ENCODE measurements around the gene CORO1A.

CORO1A gene

DNA sequence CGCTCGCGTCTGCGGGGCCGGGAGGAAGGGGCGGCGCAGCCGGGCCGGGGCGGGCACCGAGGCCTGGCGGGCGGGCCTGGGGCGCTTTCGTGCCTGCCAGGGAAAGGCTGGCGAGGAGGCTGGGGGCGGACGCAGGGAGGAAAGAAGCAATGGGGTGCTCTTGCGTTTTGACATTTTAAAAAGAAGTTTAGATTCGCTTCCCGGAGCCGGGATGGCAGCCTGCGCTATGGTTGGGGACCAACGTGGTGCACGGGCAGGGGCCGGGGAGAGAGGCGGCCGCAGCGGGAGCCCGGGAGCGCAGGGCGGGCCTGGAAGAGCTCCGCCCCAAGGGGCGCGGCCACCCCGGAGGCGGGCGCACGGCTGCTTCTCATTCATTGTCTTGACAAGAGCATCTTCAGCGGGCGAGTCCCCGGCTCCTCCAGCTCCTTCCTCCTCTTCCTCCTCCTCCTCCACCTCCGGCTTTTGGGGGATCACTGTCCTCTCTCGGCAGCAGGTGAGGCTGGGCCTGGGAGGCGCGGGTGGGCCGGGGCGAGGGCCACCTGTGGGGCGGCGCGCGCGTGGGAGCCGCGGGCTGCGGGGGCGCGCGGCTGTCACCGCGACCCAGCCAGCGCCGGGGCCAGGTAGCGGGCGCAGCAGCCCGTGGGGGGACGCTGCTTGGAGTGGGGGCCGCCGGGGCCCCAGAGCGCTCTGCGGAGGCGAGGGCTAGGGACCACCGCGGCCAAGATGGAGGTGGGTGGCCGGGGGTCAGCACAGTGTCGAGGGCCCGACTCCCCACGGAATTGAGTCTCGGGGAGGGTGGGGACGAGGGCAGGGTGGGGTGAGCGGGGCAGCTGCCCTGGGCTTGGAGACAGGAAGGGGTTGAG, at the start of gene CORO1A:
Gene CORO1A, plus strand, starts transcription at position 370 of the 863 bp plus-strand sequence. CDS start 1,608 bp downstream, outside the sequence.
- Histone ChIP-seq H3K36me3 (peaks cover 15% of the 10 kb centered on the region), H4K20me1 (no peaks in the 10 kb centered on the region), H3K27ac (peak within 1 kb of the TSS; percentile 90), H3K9ac (peak within 1 kb of the TSS; percentile 85), H3K27me3 (no peaks in the 10 kb centered on the region), H3K4me1 (peaks cover 43% of the 10 kb centered on the region), H3K9me3 (no peaks in the 10 kb centered on the region), H3K4me3 (peak within 1 kb of the TSS; percentile 95), H3K4me2 (peak within 1 kb of the TSS; percentile 99)
- TF ChIP-seq Cebpa-rat (IDR thresholded peaks at IDR 0.05), result no peak

DNA sequence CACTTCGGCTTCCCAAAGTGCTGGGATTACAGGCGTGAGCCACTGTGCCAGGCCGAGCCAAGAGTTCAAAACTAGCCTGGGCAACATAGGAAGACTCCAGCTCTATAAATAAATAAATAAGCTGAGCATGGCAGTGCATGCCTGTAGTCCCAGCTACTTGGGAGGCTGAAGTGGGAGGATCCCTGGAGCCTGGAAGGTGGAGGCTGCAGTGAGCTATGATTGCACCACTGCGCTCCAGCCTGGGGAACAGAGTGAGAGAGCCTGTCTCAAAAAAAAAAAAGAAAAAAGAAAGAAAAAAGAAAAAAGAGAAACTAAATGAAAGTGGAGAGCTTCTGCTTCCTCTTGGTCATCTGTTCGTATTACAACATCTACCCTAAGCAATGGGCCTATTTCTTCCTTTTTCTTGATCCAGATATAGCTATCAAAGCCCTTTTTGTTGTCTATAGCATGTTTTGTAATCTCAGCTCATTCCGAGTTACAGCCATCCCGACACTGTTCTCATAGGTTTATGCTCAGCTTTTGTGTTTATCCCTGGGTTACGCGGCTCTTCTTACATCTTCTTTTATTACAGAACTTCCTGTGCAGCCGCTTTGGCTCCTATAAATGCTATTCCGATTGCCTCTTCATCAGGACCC, 46.3 kb upstream of the CORO1A start:
- Histone ChIP-seq H3K4me1 (peaks cover 38% of the 10 kb centered on the region), H3K4me3 (no peak overlapping the region), H3K36me3 (no peaks in the 10 kb centered on the region), H3K9me3 (no peaks in the 10 kb centered on the region), H4K20me1 (no peaks in the 10 kb centered on the region), H3K27me3 (no peaks in the 10 kb centered on the region), H3K4me2 (no peak overlapping the region), H3K27ac (no peak overlapping the region), H3K9ac (no peak overlapping the region)
- TF ChIP-seq Cebpa-rat (IDR thresholded peaks at IDR 0.05), result no peak

DNA sequence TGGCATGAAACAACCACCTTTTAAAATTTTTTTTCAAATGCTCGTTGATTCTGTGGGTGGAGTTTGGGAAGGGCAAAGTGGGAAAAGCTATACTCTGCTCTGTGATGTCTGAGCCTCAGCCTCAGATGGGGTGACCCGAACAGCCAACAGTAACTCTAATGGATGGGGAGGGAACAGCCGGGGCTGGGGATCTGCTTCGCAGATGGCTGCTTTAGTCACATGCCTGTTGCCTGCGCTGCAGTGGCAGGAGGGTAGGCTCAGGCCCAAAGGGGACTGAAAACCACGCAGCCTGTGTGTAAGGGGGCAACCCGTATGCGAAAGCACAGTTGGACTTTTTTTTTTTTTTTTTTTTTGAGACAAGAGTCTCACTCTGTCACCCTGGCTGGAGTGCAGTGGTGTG, 45.5 kb upstream of the CORO1A start:
- no peaks in the 10 kb centered on the region for H4K20me1 ChIP-seq
- no peak overlapping the region for H3K4me3 ChIP-seq
- H3K4me1 ChIP-seq, result peaks cover 30% of the 10 kb centered on the region
- no peaks in the 10 kb centered on the region for H3K9me3 ChIP-seq
- H3K27me3 ChIP-seq, result no peaks in the 10 kb centered on the region
- H3K36me3 ChIP-seq, result no peaks in the 10 kb centered on the region
- H3K4me2 ChIP-seq, result peak overlapping the region; percentile 47
- no peak for TF ChIP-seq Cebpa-rat (IDR thresholded peaks at IDR 0.05)
- H3K27ac ChIP-seq, result no peak overlapping the region
- H3K9ac ChIP-seq, result no peak overlapping the region

DNA sequence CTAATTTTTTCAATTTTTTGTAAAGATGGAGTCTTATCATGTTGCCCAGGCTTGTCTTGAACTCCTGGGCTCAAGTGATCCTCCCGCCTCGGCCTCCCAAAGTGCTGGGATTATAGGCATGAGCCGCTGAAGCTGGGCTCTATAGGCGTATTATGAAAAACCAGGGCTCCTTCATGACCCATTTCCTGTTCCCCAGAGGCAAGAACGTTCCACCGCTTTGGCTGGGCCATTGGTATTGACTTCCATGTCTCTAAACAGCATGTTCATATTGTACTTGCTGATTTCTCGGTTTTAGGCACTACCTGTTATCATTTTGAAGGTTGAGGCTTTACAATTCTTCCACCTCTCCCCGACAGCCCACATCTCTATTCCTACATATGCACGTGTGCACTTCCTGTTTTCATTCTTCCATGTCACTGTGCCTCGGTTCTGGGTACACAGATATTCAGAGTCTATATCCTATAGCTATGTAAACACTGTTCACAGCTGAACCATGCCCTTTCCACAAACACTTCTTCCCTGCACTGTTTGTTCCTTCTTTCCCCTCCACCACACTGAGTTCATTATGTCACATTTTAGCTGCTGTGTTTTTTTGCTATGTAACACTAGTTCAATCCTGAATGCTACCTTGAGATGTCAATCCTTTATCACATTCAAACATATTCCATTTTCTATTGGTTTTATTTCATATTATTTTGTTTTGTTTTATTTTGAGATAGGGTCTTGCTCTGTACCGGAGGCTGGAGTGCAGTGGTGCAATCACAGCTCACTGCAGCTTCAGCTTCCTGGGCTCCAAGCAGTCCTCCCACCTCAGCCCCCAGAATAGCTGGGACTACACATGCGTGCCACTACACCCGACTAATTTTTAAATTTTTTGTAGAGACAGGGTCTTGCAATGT, 43.6 kb upstream of the CORO1A start:
- Histone ChIP-seq H3K4me3 (no peak overlapping the region), H3K9me3 (no peaks in the 10 kb centered on the region), H3K4me1 (peaks cover 28% of the 10 kb centered on the region), H3K36me3 (no peaks in the 10 kb centered on the region), H3K27ac (no peak overlapping the region), H3K4me2 (peak overlapping the region; percentile 47), H3K9ac (no peak overlapping the region), H4K20me1 (no peaks in the 10 kb centered on the region), H3K27me3 (no peaks in the 10 kb centered on the region)
- no peak for TF ChIP-seq Cebpa-rat (IDR thresholded peaks at IDR 0.05)

DNA sequence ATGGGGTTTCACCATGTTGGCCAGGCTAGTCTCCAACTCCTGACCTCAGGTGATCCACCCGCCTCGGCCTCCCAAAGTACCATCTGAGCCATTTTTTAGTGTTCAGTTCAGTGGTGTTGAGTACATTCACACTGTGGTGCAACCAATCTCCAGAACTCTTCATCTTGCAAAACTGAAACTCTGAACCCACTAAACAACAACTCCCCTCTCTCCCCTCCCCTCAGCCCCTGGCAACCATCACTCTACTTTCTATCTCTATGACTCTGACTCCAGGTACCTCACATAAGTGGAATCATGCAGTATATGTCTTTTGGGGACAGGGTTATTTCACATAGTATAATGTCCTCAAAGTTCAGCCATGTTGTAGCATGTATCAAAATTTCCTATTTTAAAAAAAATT, 41.7 kb upstream of the CORO1A start:
- TF ChIP-seq Cebpa-rat (IDR thresholded peaks at IDR 0.05), result no peak
- H3K4me2 ChIP-seq, result no peak overlapping the region
- no peaks in the 10 kb centered on the region for H3K36me3 ChIP-seq
- no peak overlapping the region for H3K9ac ChIP-seq
- no peak overlapping the region for H3K4me3 ChIP-seq
- H3K27ac ChIP-seq, result no peak overlapping the region
- no peaks in the 10 kb centered on the region for H4K20me1 ChIP-seq
- no peaks in the 10 kb centered on the region for H3K9me3 ChIP-seq
- peaks cover 28% of the 10 kb centered on the region for H3K4me1 ChIP-seq
- H3K27me3 ChIP-seq, result no peaks in the 10 kb centered on the region

DNA sequence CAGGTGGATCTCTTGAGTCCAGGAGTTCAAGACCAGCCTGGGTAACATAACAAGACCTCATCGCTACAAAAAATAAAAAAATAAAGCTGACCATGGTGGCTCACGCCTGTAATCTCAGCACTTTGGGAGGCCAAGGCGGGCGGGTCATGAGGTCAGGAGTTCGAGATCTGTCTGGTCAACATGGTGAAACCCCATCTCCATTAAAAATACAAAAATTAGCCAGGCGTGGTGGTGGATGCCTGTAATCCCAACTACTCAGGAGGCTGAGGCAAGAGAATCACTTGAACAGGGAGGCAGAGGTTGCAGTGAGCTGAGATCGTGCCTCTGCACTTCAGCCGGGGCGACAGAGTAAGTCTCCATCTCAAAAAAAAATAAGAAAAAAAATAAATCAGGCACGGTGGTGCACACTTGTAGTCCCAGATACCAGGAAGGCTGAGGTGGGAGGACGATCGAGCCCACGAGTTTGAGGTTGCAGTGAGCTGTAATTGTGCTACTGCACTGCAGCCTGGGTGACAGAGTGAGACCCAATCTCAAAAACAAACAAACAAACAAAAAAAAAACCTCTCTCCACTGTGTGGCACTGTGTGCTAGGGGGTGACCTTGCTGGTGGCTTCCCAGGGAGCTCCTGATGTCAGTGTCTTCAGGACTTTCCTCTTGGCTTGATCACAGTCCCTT, 40.6 kb upstream of the CORO1A start:
- no peak for TF ChIP-seq Cebpa-rat (IDR thresholded peaks at IDR 0.05)
- peaks cover 27% of the 10 kb centered on the region for H3K4me1 ChIP-seq

DNA sequence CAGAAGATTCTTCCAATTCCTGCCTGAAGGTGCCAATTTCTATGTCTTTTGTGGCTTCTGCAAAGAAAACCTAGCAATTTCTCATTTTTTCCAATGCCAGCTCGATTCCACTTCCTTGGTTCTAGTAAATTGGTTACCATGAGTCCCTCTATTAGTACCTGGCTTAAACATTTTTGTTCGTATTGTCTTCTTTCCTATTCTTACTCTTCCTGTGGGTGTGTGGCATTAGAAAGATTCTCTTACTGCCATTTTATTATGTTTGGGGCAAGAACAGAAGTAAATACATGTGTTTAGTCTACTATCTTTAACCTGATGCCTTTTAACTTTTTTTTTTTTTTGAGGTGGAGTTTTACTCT, 40.1 kb upstream of the CORO1A start:
- Histone ChIP-seq H3K4me1 (peaks cover 22% of the 10 kb centered on the region), H3K4me3 (no peak overlapping the region), H3K27ac (no peak overlapping the region), H3K9me3 (peaks cover 5% of the 10 kb centered on the region; the same call in 1 of the 2 replicates), H3K27me3 (no peaks in the 10 kb centered on the region), H3K4me2 (no peak overlapping the region), H3K9ac (no peak overlapping the region), H3K36me3 (no peaks in the 10 kb centered on the region), H4K20me1 (no peaks in the 10 kb centered on the region)
- no peak for TF ChIP-seq Cebpa-rat (IDR thresholded peaks at IDR 0.05)

More for the DNA sequence above, 40.6 kb upstream of the CORO1A start:
- no peaks in the 10 kb centered on the region for H3K36me3 ChIP-seq
- H3K27me3 ChIP-seq, result no peaks in the 10 kb centered on the region
- no peak overlapping the region for H3K4me3 ChIP-seq
- H3K4me2 ChIP-seq, result no peak overlapping the region
- no peaks in the 10 kb centered on the region for H3K9me3 ChIP-seq
- H3K9ac ChIP-seq, result no peak overlapping the region
- H4K20me1 ChIP-seq, result no peaks in the 10 kb centered on the region
- H3K27ac ChIP-seq, result no peak overlapping the region

DNA sequence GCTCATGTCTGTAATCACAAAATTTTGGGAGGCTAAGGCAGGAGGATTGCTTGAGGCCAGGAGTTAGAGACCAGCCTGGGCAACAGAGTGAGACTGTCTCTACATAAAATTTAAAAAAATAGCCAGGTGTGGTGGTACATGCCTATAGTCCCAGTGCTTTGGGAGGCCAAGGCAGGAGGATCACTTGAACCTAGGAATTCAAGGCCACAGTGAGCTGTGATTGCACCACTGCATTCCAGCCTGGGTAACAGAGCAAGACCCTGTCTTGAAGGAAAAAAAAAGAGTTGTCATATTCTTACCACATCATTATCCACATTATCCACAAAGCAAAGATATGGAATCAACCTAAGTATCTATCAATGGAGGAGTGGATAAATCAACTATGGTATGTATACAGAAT, 39.4 kb upstream of the CORO1A start:
- H3K27ac ChIP-seq, result no peak overlapping the region
- no peak for TF ChIP-seq Cebpa-rat (IDR thresholded peaks at IDR 0.05)
- H3K9me3 ChIP-seq, result peaks cover 11% of the 10 kb centered on the region
- no peaks in the 10 kb centered on the region for H4K20me1 ChIP-seq
- H3K4me2 ChIP-seq, result no peak overlapping the region
- H3K36me3 ChIP-seq, result no peaks in the 10 kb centered on the region
- no peak overlapping the region for H3K4me3 ChIP-seq
- peaks cover 15% of the 10 kb centered on the region for H3K4me1 ChIP-seq
- no peak overlapping the region for H3K9ac ChIP-seq
- H3K27me3 ChIP-seq, result no peaks in the 10 kb centered on the region

DNA sequence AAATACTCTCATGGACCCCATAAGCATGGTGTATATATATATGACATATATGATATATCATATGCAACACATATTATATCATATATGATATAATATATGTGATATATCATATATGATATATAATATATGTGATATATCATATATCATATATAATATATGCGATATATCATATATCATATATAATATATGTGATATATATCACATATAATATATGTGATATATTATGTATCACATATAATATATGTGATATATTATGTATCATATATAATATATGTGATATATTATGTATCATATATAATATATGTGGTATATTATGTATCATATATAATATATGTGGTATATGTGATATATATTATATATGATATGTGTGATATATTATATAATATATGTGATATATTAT, 38.5 kb upstream of the CORO1A start:
- Histone ChIP-seq H3K9ac (no peak overlapping the region), H4K20me1 (no peaks in the 10 kb centered on the region), H3K4me2 (no peak overlapping the region), H3K4me1 (peaks cover 6% of the 10 kb centered on the region), H3K36me3 (no peaks in the 10 kb centered on the region), H3K27me3 (no peaks in the 10 kb centered on the region), H3K27ac (no peak overlapping the region), H3K4me3 (no peak overlapping the region), H3K9me3 (peaks cover 20% of the 10 kb centered on the region)
- TF ChIP-seq Cebpa-rat (IDR thresholded peaks at IDR 0.05), result no peak
